Neural progenitor cell (in vitro differentiated cells): Measurements from ENCODE around the gene NCOA4. TPM values are rescaled to one million over a fixed set of nuclear protein-coding genes. Genes with fewer than 3 reads are reported as not detected.
"Not testable (repeated sequence)": the region's sequence is repeated elsewhere in the genome, so short reads cannot be mapped to it uniquely, and the experiment has no call there.

Experiments used
- DNase-seq: peaks from one replicate; pipeline ENCODE4 v3.0.0-alpha.2; 2016; ENCODE audit warnings: low spot score
- H2AFZ ChIP-seq: fragments of 200-600 bp; sonication (generic); replicated peaks from 2 replicates; pipeline ENCODE4 v1.6.1; 2016; ENCODE audit warnings: antibody characterized with exemption
- H3F3A ChIP-seq: fragments of 200-600 bp; sonication (generic); 2 replicates; pipeline ENCODE4 v1.6.1; 2016; ENCODE audit warnings: antibody characterized with exemption, low read depth
- H3K27ac ChIP-seq: fragments of 200-600 bp; sonication (generic); 2 replicates; pipeline ENCODE4 v1.5.1; 2016; ENCODE audit warnings: mild to moderate bottlenecking
- H3K27me3 ChIP-seq: fragments of 200-600 bp; sonication (generic); 2 replicates; pipeline ENCODE4 v1.6.1; 2016; ENCODE audit warnings: mild to moderate bottlenecking, moderate library complexity
- H3K36me3 ChIP-seq: fragments of 200-600 bp; sonication (generic); 2 replicates; pipeline ENCODE4 v1.5.1; 2016
- H3K4me1 ChIP-seq: fragments of 200-600 bp; sonication (generic); 2 replicates; pipeline ENCODE4 v1.6.1; 2016; ENCODE audit warnings: mixed run types
- H3K4me2 ChIP-seq: fragments of 200-600 bp; sonication (generic); 2 replicates; pipeline ENCODE4 v1.6.1; 2016
- H3K4me3 ChIP-seq: fragments of 200-600 bp; sonication (generic); 2 replicates; pipeline ENCODE4 v1.5.1; 2016
- H3K79me2 ChIP-seq: fragments of 200-600 bp; sonication (generic); 2 replicates; pipeline ENCODE4 v1.6.1; 2016; ENCODE audit warnings: low read depth
- H3K9ac ChIP-seq: fragments of 200-600 bp; sonication (generic); 2 replicates; pipeline ENCODE4 v1.6.1; 2016
- H3K9me3 ChIP-seq: fragments of 200-600 bp; sonication (generic); 2 replicates; pipeline ENCODE4 v1.5.1; 2016; ENCODE audit warnings: low read depth
- H4K20me1 ChIP-seq: fragments of 200-600 bp; sonication (generic); 2 replicates; pipeline ENCODE4 v1.6.1; 2016; ENCODE audit warnings: low read depth
- H3K27ac Mint-ChIP-seq: 3 replicates; pipeline ENCODE4 v1.8.0; 2021; ENCODE audit warnings: mixed read lengths
- H3K27me3 Mint-ChIP-seq: 2 replicates; pipeline ENCODE4 v1.8.0; 2022; ENCODE audit warnings: low read depth, mild to moderate bottlenecking, inconsistent platforms, moderate library complexity, mixed read lengths; ENCODE audit not compliant: insufficient read depth
- H3K36me3 Mint-ChIP-seq: 3 replicates; pipeline ENCODE4 v1.8.0; 2021; ENCODE audit warnings: mixed read lengths
- H3K4me1 Mint-ChIP-seq: 3 replicates; pipeline ENCODE4 v1.8.0; 2021; ENCODE audit warnings: mixed read lengths
- H3K4me3 Mint-ChIP-seq: 3 replicates; pipeline ENCODE4 v1.8.0; 2021; ENCODE audit warnings: mild to moderate bottlenecking, moderate library complexity, mixed read lengths
- H3K9me3 Mint-ChIP-seq: 3 replicates; pipeline ENCODE4 v1.8.0; 2020; ENCODE audit warnings: mixed read lengths
- EZH2 ChIP-seq: fragments of 200-600 bp; sonication (generic); IDR thresholded peaks from 2 replicates; pipeline ENCODE4 v1.6.1; 2017; ENCODE audit warnings: antibody characterized with exemption, mild to moderate bottlenecking, moderate library complexity
- EZH2phosphoT487 ChIP-seq: fragments of 200-600 bp; sonication (generic); IDR thresholded peaks from 2 replicates; pipeline ENCODE4 v1.6.1; 2017; ENCODE audit warnings: antibody characterized with exemption
- total RNA-seq: library from RNA; depleted of rRNA; stranded (reverse); fragments of >200 nt; gene quantifications from 2 replicates; pipeline ENCODE4 v1.2.3, GENCODE V29; 2015; ENCODE audit warnings: low replicate concordance
- TF ChIP-seq, protein P1 (sequence below): fragments of 200-600 bp; sonication (generic); IDR thresholded peaks from 2 replicates; pipeline ENCODE4 v1.5.1; 2017; ENCODE audit warnings: antibody characterized with exemption, mild to moderate bottlenecking

Gene NCOA4
- total RNA-seq, 1 donor from 2014 or later: 91.7 TPM

GRCh38 chr10:46005383-46005782 is 25.0 kb downstream of the NCOA4 start:
- no peaks in the 10 kb centered on the region for H3K79me2 ChIP-seq
- H3K4me2 ChIP-seq: no peak overlapping the region
- Mint-ChIP-seq H3K27ac (no peak overlapping the region), H3K4me3 (no peak overlapping the region), H3K4me1 (no peaks in the 10 kb centered on the region), H3K9me3 (no peaks in the 10 kb centered on the region), H3K36me3 (peaks cover 35% of the 10 kb centered on the region), H3K27me3 (no peaks in the 10 kb centered on the region)
- no peak for TF ChIP-seq EZH2
- TF ChIP-seq, protein P1, sequence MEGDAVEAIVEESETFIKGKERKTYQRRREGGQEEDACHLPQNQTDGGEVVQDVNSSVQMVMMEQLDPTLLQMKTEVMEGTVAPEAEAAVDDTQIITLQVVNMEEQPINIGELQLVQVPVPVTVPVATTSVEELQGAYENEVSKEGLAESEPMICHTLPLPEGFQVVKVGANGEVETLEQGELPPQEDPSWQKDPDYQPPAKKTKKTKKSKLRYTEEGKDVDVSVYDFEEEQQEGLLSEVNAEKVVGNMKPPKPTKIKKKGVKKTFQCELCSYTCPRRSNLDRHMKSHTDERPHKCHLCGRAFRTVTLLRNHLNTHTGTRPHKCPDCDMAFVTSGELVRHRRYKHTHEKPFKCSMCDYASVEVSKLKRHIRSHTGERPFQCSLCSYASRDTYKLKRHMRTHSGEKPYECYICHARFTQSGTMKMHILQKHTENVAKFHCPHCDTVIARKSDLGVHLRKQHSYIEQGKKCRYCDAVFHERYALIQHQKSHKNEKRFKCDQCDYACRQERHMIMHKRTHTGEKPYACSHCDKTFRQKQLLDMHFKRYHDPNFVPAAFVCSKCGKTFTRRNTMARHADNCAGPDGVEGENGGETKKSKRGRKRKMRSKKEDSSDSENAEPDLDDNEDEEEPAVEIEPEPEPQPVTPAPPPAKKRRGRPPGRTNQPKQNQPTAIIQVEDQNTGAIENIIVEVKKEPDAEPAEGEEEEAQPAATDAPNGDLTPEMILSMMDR: no peak
- no peak for TF ChIP-seq EZH2phosphoT487
- H3K36me3 ChIP-seq: peaks cover 16% of the 10 kb centered on the region
- no peaks in the 10 kb centered on the region for H4K20me1 ChIP-seq
- H3K9me3 ChIP-seq: no peaks in the 10 kb centered on the region
- H3K27me3 ChIP-seq: no peaks in the 10 kb centered on the region
- DNase-seq: no peak
- no peaks in the 10 kb centered on the region for H3K4me1 ChIP-seq
- no peaks in the 10 kb centered on the region for H3F3A ChIP-seq
- H2AFZ ChIP-seq: no peak overlapping the region
- no peak overlapping the region for H3K4me3 ChIP-seq
- no peak overlapping the region for H3K9ac ChIP-seq
- no peak overlapping the region for H3K27ac ChIP-seq

GRCh38 chr10:46004963-46005362 is 25.5 kb downstream of the NCOA4 start:
- H3K79me2 ChIP-seq: no peaks in the 10 kb centered on the region
- no peaks in the 10 kb centered on the region for H3K27me3 ChIP-seq
- TF ChIP-seq EZH2phosphoT487 (no peak), EZH2 (no peak)
- TF ChIP-seq, protein P1: no peak
- Mint-ChIP-seq H3K4me1 (no peaks in the 10 kb centered on the region), H3K27me3 (no peaks in the 10 kb centered on the region), H3K9me3 (no peaks in the 10 kb centered on the region), H3K36me3 (peaks cover 33% of the 10 kb centered on the region), H3K27ac (no peak overlapping the region), H3K4me3 (no peak overlapping the region)
- no peaks in the 10 kb centered on the region for H4K20me1 ChIP-seq
- no peak overlapping the region for H3K27ac ChIP-seq
- H3K4me1 ChIP-seq: no peaks in the 10 kb centered on the region
- H3K4me2 ChIP-seq: no peak overlapping the region
- no peak overlapping the region for H3K9ac ChIP-seq
- DNase-seq: no peak
- no peak overlapping the region for H3K4me3 ChIP-seq
- H3K36me3 ChIP-seq: peaks cover 16% of the 10 kb centered on the region
- H3F3A ChIP-seq: no peaks in the 10 kb centered on the region
- H2AFZ ChIP-seq: no peak overlapping the region
- no peaks in the 10 kb centered on the region for H3K9me3 ChIP-seq

DNA sequence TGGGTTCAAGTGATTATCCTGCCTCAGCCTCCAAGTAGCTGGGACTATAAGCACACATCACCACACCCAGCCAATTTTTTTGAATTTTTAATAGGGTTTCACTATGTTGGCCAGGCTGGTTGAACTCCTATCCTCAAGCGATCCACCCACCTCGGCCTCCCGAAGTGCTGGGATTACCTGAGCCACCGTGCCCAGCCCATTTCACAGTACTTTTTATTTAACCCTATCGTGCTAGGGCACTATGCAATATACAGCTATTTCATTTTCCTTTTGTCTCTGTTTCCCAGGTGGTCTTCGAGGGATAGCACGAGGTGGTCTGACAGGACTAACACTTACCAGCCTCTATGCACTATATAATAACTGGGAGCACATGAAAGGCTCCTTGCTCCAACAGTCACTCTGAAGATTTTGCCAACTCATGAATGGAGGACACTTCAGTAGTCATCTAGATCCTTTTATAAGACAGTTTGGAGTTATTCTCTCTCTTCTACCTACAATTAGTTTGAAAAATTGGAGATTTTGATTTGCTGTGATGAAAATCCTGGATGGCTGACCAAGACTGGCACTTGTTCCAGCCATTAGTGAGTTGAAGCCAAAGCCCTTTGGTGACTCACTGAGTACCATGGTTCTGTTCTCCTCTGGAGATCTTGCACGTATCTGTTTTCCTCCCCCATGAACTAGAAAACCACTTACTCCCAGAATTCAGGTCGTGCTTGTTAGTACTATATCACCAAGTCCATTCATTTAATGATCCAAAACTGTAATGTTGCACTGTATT is 27.3 kb downstream of the NCOA4 start:
- Histone ChIP-seq H2AFZ (no peak overlapping the region), H4K20me1 (no peaks in the 10 kb centered on the region), H3K9me3 (no peaks in the 10 kb centered on the region), H3K79me2 (no peaks in the 10 kb centered on the region), H3K4me3 (no peak overlapping the region), H3K9ac (no peak overlapping the region), H3K4me2 (no peak overlapping the region), H3K4me1 (no peaks in the 10 kb centered on the region), H3K27me3 (no peaks in the 10 kb centered on the region), H3K27ac (no peak overlapping the region), H3K36me3 (peaks cover 7% of the 10 kb centered on the region), H3F3A (no peaks in the 10 kb centered on the region)
- Mint-ChIP-seq H3K4me1 (no peaks in the 10 kb centered on the region), H3K27ac (no peak overlapping the region), H3K27me3 (no peaks in the 10 kb centered on the region), H3K36me3 (peaks cover 32% of the 10 kb centered on the region), H3K4me3 (no peak overlapping the region), H3K9me3 (no peaks in the 10 kb centered on the region)
- no peak for DNase-seq
- TF ChIP-seq, protein P1: no peak
- no peak for TF ChIP-seq EZH2phosphoT487
- TF ChIP-seq EZH2: no peak

DNA sequence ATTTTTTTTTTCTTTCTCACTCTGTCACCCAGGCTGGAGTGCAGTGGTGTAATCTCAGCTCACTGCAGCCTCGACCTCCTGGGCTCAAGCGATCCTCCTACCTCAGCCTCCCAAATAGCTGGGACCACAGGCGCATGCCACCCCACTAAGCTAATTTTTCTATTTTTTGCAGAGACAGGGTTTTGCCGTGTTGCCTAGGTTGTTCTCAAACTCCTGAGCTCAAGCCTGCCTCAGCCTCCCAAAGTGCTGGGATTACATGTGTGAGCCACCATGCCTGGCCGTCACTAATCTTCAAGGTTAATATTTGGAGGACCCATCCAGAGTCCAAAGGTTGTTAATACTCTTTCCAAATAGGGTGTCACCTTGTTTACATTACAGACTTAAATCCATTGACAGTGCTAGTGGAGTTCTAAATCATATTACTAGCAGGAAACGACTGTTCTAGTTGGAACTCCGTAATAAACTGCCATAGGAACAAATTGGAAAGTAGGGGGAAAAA is 28.2 kb downstream of the NCOA4 start:
- not testable (repeated sequence) for DNase-seq, H4K20me1 ChIP-seq, H3K4me1 ChIP-seq, H3K9ac ChIP-seq, H3K27me3 ChIP-seq, H3F3A ChIP-seq, H3K27me3 Mint-ChIP-seq, H3K9me3 Mint-ChIP-seq, H3K4me2 ChIP-seq, H3K79me2 ChIP-seq, H3K36me3 ChIP-seq, H3K27ac ChIP-seq, H3K27ac Mint-ChIP-seq, H3K4me3 Mint-ChIP-seq, H3K4me1 Mint-ChIP-seq, H3K9me3 ChIP-seq, H2AFZ ChIP-seq, H3K4me3 ChIP-seq
- H3K36me3 Mint-ChIP-seq: peaks cover 28% of the 10 kb centered on the region
